GM12878 (cell line): ENCODE measurements around the gene CAMK2D. TPM values are rescaled to one million over a fixed set of nuclear protein-coding genes. Genes with fewer than 3 reads are reported as not detected.

Source experiments
- ATAC-seq: fragments of 200-7000 bp; cut with Tn5 transposase; 3 replicates; pipeline ENCODE4 v1.9.1; 2020; ENCODE audit warnings: mild to moderate bottlenecking, moderate library complexity
- BruUV-seq: library from RNA; stranded (reverse); fragments of 400-500 nt; replicated peaks from 2 replicates; lab custom pipeline; 2021; lab: Mats Ljungman, UMichigan
- CTCF ChIA-PET: fragments of 300-600 bp; sonication (Branson Sonifier 250); formaldehyde crosslinking; extraction: SDS; loops from one replicate; lab custom pipeline; 2021; ENCODE audit warnings: inconsistent platforms; lab: Yijun Ruan, JAX
- POLR2A ChIA-PET: fragments of 350-600 bp; formaldehyde crosslinking; extraction: SDS; loops from one replicate; lab custom pipeline; 2021; ENCODE audit warnings: inconsistent platforms; lab: Charles Lee
- RAD21 ChIA-PET: fragments of 300-600 bp; sonication (Branson Sonifier 250); formaldehyde crosslinking; loops from one replicate; lab custom pipeline; 2023; ENCODE audit warnings: antibody characterized with exemption; ENCODE audit not compliant: unreplicated experiment; lab: Charles Lee
- SMC1A ChIA-PET: fragments of 300-600 bp; sonication (Branson Sonifier 250); formaldehyde crosslinking; loops from one replicate; lab custom pipeline; 2023; ENCODE audit not compliant: unreplicated experiment, uncharacterized antibody; lab: Charles Lee
- DNase-seq: peaks from one replicate; pipeline ENCODE4 v3.0.0-alpha.2; 2011; ENCODE audit warnings: low read depth, low spot score
- FAIRE-seq: peaks from 3 replicates; lab custom pipeline; 2011; peaks lifted over from hg19 to GRCh38; lab: Jason Lieb, UNC
- H2AFZ ChIP-seq: 2 replicates; pipeline ENCODE4 v1.6.0; 2011; ENCODE audit warnings: low read depth, low read length, control low read depth; ENCODE audit not compliant: control insufficient read depth
- H3K27ac ChIP-seq: 2 replicates; pipeline ENCODE4 v1.5.1; 2011; ENCODE audit warnings: control low read depth; ENCODE audit not compliant: control insufficient read depth, insufficient read depth
- H3K27me3 ChIP-seq, 2 experiments: replicated peaks in 1 of 2; 2 replicates each; pipeline versions ENCODE4 v1.6.0 to v1.6.1; 2011; ENCODE audit warnings: low read length in 1 of 2; ENCODE audit not compliant: control insufficient read depth in 2 of 2, insufficient read depth in 2 of 2
- H3K36me3 ChIP-seq, 2 experiments: 2 replicates each; pipeline ENCODE4 v1.5.1; 2011; ENCODE audit warnings: low read length in 1 of 2; ENCODE audit not compliant: control insufficient read depth in 2 of 2, insufficient read depth in 2 of 2
- H3K4me1 ChIP-seq: 2 replicates; pipeline ENCODE4 v1.6.1; 2011; ENCODE audit warnings: mild to moderate bottlenecking, low read length, moderate library complexity, mixed read lengths; ENCODE audit not compliant: control insufficient read depth, insufficient read depth
- H3K4me2 ChIP-seq: 2 replicates; pipeline ENCODE4 v1.6.0; 2011; ENCODE audit warnings: control low read depth; ENCODE audit not compliant: control insufficient read depth, insufficient read depth
- H3K4me3 ChIP-seq: fragments of 200-600 bp; sonication (generic); 2 replicates; pipeline ENCODE4 v1.5.1; 2016
- H3K79me2 ChIP-seq: 2 replicates; pipeline ENCODE4 v1.6.0; 2011; ENCODE audit warnings: low read length; ENCODE audit not compliant: control insufficient read depth, insufficient read depth
- H3K9ac ChIP-seq: 2 replicates; pipeline ENCODE4 v1.8.0; 2011; ENCODE audit warnings: low read length, control low read depth, mixed read lengths; ENCODE audit not compliant: control insufficient read depth, insufficient read depth
- H3K9me3 ChIP-seq: replicated peaks from 3 replicates; pipeline ENCODE4 v1.5.1; 2011; ENCODE audit warnings: mild to moderate bottlenecking, low read length; ENCODE audit not compliant: control insufficient read depth, insufficient read depth
- H4K20me1 ChIP-seq: 2 replicates; pipeline ENCODE4 v1.6.0; 2011; ENCODE audit not compliant: control insufficient read depth, insufficient read depth
- DPF2 ChIP-seq: fragments of 450-650 bp; IDR thresholded peaks from 2 replicates; pipeline ENCODE4 v1.6.1; 2017; ENCODE audit warnings: mild to moderate bottlenecking
- HSF1 ChIP-seq: fragments of 150-350 bp; IDR thresholded peaks from 2 replicates; pipeline ENCODE4 v1.6.1; 2014; ENCODE audit warnings: mild to moderate bottlenecking, low read depth, low read length
- MAX ChIP-seq: IDR thresholded peaks from 2 replicates; pipeline ENCODE4 v1.6.1; 2012; ENCODE audit warnings: low read depth, low read length, improper control_type of control experiment
- MTA2 ChIP-seq: fragments of 450-650 bp; IDR thresholded peaks from 2 replicates; pipeline ENCODE4 v1.6.1; 2016; ENCODE audit warnings: low read depth, mild to moderate bottlenecking, moderate library complexity
- NFYB ChIP-seq: IDR thresholded peaks from 2 replicates; pipeline ENCODE4 v1.6.1; 2011; ENCODE audit warnings: low read depth, mild to moderate bottlenecking, low read length, improper control_type of control experiment, moderate library complexity; ENCODE audit not compliant: insufficient read depth
- PAX8 ChIP-seq: fragments of 450-650 bp; IDR thresholded peaks from 2 replicates; pipeline ENCODE4 v1.6.1; 2017; ENCODE audit warnings: mild to moderate bottlenecking, moderate library complexity
- RAD21 ChIP-seq: IDR thresholded peaks from 2 replicates; pipeline ENCODE4 v1.6.1; 2011; ENCODE audit warnings: mild to moderate bottlenecking, low read depth, low read length, moderate library complexity; ENCODE audit not compliant: insufficient read depth
- RAD51 ChIP-seq: fragments of 450-650 bp; IDR thresholded peaks from 2 replicates; pipeline ENCODE4 v1.6.1; 2016; ENCODE audit warnings: moderate library complexity, mild to moderate bottlenecking, inconsistent platforms
- RFX5 ChIP-seq: IDR thresholded peaks from 2 replicates; pipeline ENCODE4 v1.6.1; 2011; ENCODE audit warnings: low read depth, low read length, improper control_type of control experiment
- SMC3 ChIP-seq: IDR thresholded peaks from 2 replicates; pipeline ENCODE4 v1.6.1; 2011; ENCODE audit warnings: low read length, improper control_type of control experiment, borderline replicate concordance
- SP1 ChIP-seq: IDR thresholded peaks from one replicate; pipeline ENCODE4 v1.6.1; 2011; ENCODE audit warnings: low read depth, low read length
- SUPT20H ChIP-seq: IDR thresholded peaks from 2 replicates; pipeline ENCODE4 v1.6.1; 2011; ENCODE audit warnings: low read depth, mild to moderate bottlenecking, low read length, moderate library complexity, borderline replicate concordance; ENCODE audit not compliant: control insufficient read depth
- ZBED1 ChIP-seq: IDR thresholded peaks from 2 replicates; pipeline ENCODE4 v1.6.1; 2016; ENCODE audit warnings: borderline replicate concordance
- ZBTB4 ChIP-seq: fragments of 450-650 bp; formaldehyde crosslinking; IDR thresholded peaks from 2 replicates; pipeline ENCODE4 v1.4.0; 2022; ENCODE audit warnings: mild to moderate bottlenecking, moderate library complexity
- WGBS: methylation state at CpG from one replicate; pipeline ENCODE4 v1.1.6; 2016; ENCODE audit warnings: low lambda C conversion rate; ENCODE audit not compliant: insufficient replicate concordance, insufficient coverage; ENCODE audit errors: missing lambda C conversion rate; 5-methylcytosine and 5-hydroxymethylcytosine counted together
- in situ Hi-C: fragments of 300-500 bp; cut with MboI; formaldehyde crosslinking; loops from 9 replicates; pipeline ENCODE4 v1.14.3; 2018; ENCODE audit warnings: mixed read lengths
- intact Hi-C: fragments of 100-400 bp; cut with micrococcal nuclease; formaldehyde crosslinking; loops from one replicate; pipeline ENCODE4 v1.14.2; 2022; ENCODE audit not compliant: unreplicated experiment
- polyA plus RNA-seq, 11 experiments: library from polyadenylated mRNA; depleted of rRNA in 4 of 11; unstranded in 6 of 11; stranded (reverse) in 5 of 11; fragments of >200 nt; fragmentation: Nextera tagmentation in 4 of 11; fragmentation: Illumina TruSeq in 1 of 11; extraction: Ambion mirVana in 4 of 11; extraction: Trizol in 1 of 11; gene quantifications; 1 replicate in 1 of 11; 2 replicates in 10 of 11; pipeline versions ENCODE4 v1.2.1 to v1.2.3, GENCODE V29; 2011 to 2016; ENCODE audit warnings: inconsistent platforms in 2 of 11, missing spikeins in 2 of 11, low read depth in 1 of 11
- total RNA-seq, 4 experiments: library from RNA; depleted of rRNA in 3 of 4; stranded (reverse); fragments of >200 nt in 3 of 4; fragmentation: Illumina TruSeq in 1 of 4; extraction: Trizol in 1 of 4; gene quantifications; 2 replicates each; pipeline versions ENCODE4 v1.2.1 to v1.2.3, GENCODE V29; 2013 to 2021

Gene CAMK2D
- total and polyA plus RNA-seq, 10 of the 15 experiments (the other 5 are each of a cell fraction or from before 2014, with no cell fraction given), result 6.9 to 88.5 (median 12.9) TPM

- POLR2A ChIA-PET, result interaction anchor here (0.7 to 0.9 kb wide), 2 partner anchors 14 to 328 kb away, joined by 3 read pairs; no protein-coding TSS in a partner anchor
- BruUV-seq, result no TSS peak
- FAIRE-seq (no peak), ATAC-seq (no peak), DNase-seq (no peak)
- no peak overlapping the region for H2AFZ ChIP-seq
- no peak overlapping the region for H3K9ac ChIP-seq
- no peak for TF ChIP-seq NFYB
- no peak for TF ChIP-seq MAX
- no peak for TF ChIP-seq PAX8
- no peak for TF ChIP-seq DPF2
- TF ChIP-seq RAD51, result no peak
- TF ChIP-seq HSF1, result no peak
- no peak for TF ChIP-seq RFX5
- TF ChIP-seq SP1, result no peak
- TF ChIP-seq MTA2, result no peak
- no peak for TF ChIP-seq ZBTB4
- no peak for TF ChIP-seq ZBED1
- TF ChIP-seq RAD21, result no peak
- no peak for TF ChIP-seq SMC3
- TF ChIP-seq SUPT20H, result no peak
- RAD21 ChIA-PET, result no interaction called here
- CTCF ChIA-PET, result interaction anchor here (1.5 to 1.9 kb wide), 2 partner anchors 9 to 10 kb away, joined by 3 to 7 read pairs; no protein-coding TSS in a partner anchor
- intact Hi-C loops (no loop called here), in situ Hi-C loops (no loop called here)
- H3K36me3 ChIP-seq, result no peaks in the 10 kb centered on the region
- no peak overlapping the region for H3K4me3 ChIP-seq
- no peak overlapping the region for H3K27ac ChIP-seq
- SMC1A ChIA-PET, result interaction anchor here (0.6 to 1.6 kb wide), 3 partner anchors 8 to 52 kb away, joined by 3 to 4 read pairs (median 4); no protein-coding TSS in a partner anchor
- H3K4me2 ChIP-seq, result no peak overlapping the region
- no peaks in the 10 kb centered on the region for H4K20me1 ChIP-seq
- no peaks in the 10 kb centered on the region; the same call in 1 of the 2 replicates for H3K4me1 ChIP-seq
- H3K79me2 ChIP-seq, result no peaks in the 10 kb centered on the region
- no peaks in the 10 kb centered on the region for H3K27me3 ChIP-seq
- 51% methylated on average over 3 of the region's 3 CpGs for WGBS
- H3K9me3 ChIP-seq, result no peaks in the 10 kb centered on the region; the same call in 2 of the 3 replicates
Measured at GRCh38 chr4:113447061-113447460, 314.5 kb downstream of the CAMK2D start.
